Adrenal gland (tissue), 12 donors: Measurements from ENCODE around the gene NPY2R. TPM values are rescaled to one million over a fixed set of nuclear protein-coding genes. Genes with fewer than 3 reads are reported as not detected.

Experiments
- DNase-seq, 7 donors: peaks; one replicate each; pipeline ENCODE4 v3.0.0-alpha.2; 2019 to 2020
- H3K27ac ChIP-seq, 5 donors: fragments of 200-600 bp; sonication (generic) in 4 of 5; 1 replicate in 3 of 5; 2 replicates in 2 of 5; pipeline versions ENCODE4 v1.5.1 to v1.8.0; 2016 to 2020; ENCODE audit warnings: mild to moderate bottlenecking in 1 of 5
- H3K27me3 ChIP-seq: fragments of 200-600 bp; 2 replicates; pipeline ENCODE4 v1.8.0; 2021
- H3K36me3 ChIP-seq, 2 donors: fragments of 200-600 bp; replicated peaks in 1 of 2; 1 replicate in 1 of 2; 2 replicates in 1 of 2; pipeline versions ENCODE4 v1.5.1 to v1.8.0; 2018 to 2022
- H3K4me1 ChIP-seq, 2 donors: fragments of 200-600 bp; replicated peaks in 1 of 2; 1 replicate in 1 of 2; 2 replicates in 1 of 2; pipeline versions ENCODE4 v1.5.1 to v1.8.0; 2018 to 2021
- H3K4me3 ChIP-seq, 4 donors: fragments of 200-600 bp; sonication (generic) in 3 of 4; one replicate each; pipeline ENCODE4 v1.5.1; 2016 to 2018
- H3K9me3 ChIP-seq, 3 donors: fragments of 200-600 bp; sonication (generic) in 1 of 3; replicated peaks in 1 of 3; 1 replicate in 2 of 3; 2 replicates in 1 of 3; pipeline versions ENCODE4 v1.5.1 to v1.8.0; 2016 to 2021
- CTCF ChIP-seq, 6 experiments: fragments of 450-650 bp in 4 of 6; fragments of 200-600 bp in 2 of 6; sonication (generic) in 1 of 6; IDR thresholded peaks; 1 replicate in 5 of 6; 2 replicates in 1 of 6; pipeline versions ENCODE4 v1.5.1 to v1.8.0; 2016 to 2021; ENCODE audit warnings: antibody characterized with exemption in 6 of 6, mild to moderate bottlenecking in 2 of 6, moderate library complexity in 1 of 6
- POLR2A ChIP-seq, 2 donors: fragments of 450-650 bp; IDR thresholded peaks; one replicate each; pipeline ENCODE4 v1.6.1; 2017; ENCODE audit warnings: antibody characterized with exemption in 2 of 2, mild to moderate bottlenecking in 2 of 2, moderate library complexity in 1 of 2
- WGBS, 4 donors: extraction: QIAGEN DNeasy Blood & Tissue Kit in 2 of 4; methylation state at CpG; one replicate each; pipeline versions ENCODE4 v1.1.5 to v1.1.7; 2013 to 2017; 5-methylcytosine and 5-hydroxymethylcytosine counted together
- intact Hi-C, 2 donors: fragments of 100-400 bp; cut with DNase I; formaldehyde crosslinking; loops; one replicate each; pipeline versions ENCODE4 v1.14.1 to v1.15.0; 2022 to 2023
- polyA plus RNA-seq, 3 donors: library from polyadenylated mRNA; stranded (reverse); fragments of 200-250 nt in 2 of 3; fragments of 350-450 nt in 1 of 3; fragmentation: Illumina TruSeq in 1 of 3; extraction: RNeasy Lipid Tissue Mini Kit (QIAGEN cat#74804) in 1 of 3; gene quantifications; one replicate each; pipeline ENCODE4 v1.2.3, GENCODE V29; 2013 to 2014
- total RNA-seq, 9 donors: library from RNA; depleted of rRNA in 4 of 9; stranded (reverse); fragments of >200 nt in 4 of 9; fragments of 120-200 nt in 1 of 9; fragmentation: NEBNext Ultra II Directional in 1 of 9; extraction: Animal tissue kit (Norgen Biotek cat#: 25700) in 1 of 9; gene quantifications; one replicate each; pipeline versions ENCODE4 v1.1.0 to v1.2.4, GENCODE V29; 2013 to 2023
- donor health status: healthy with polysubstance abuse.
- donor health status: Bipolar disorder and iron deficiency.
- donor health status: DM: yes; HTN: yes; CAD: no.
- donor health status: DM: no; HTN: no; CAD: no.
- donor health status: DM: no; HTN: no; CAD: no.
- donor health status: DM: yes; HTN: yes; CAD: no.

Gene NPY2R
- total and polyA plus RNA-seq, 12 donors = 0.03 to 0.55 (median 0.12) TPM; not detected in 8

DNA sequence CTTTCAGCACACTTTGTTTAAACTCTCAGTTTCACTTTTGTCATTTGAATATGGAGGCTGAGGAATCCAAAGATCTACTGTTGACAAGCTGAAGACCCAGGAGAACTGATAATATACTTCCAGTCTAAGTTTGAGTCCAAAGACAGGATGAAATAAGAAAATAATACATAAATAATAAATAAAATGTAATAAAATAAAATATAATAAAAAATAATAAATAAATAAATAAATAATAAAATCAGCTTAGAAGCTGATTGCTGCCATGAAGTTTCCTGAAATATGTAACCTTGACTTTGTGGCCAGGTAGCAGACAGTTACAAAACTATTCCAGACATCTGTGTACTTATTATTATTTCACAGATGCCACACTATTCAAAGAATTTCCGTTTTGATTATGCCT is 55.0 kb downstream of the NPY2R start:
- Histone ChIP-seq H3K27ac (no peak overlapping the region), H3K27me3 (no peaks in the 10 kb centered on the region), H3K9me3 (no peaks in the 10 kb centered on the region), H3K4me3 (no peak overlapping the region), H3K4me1 (no peaks in the 10 kb centered on the region), H3K36me3 (no peaks in the 10 kb centered on the region)
- intact Hi-C loops = no loop called here
- TF ChIP-seq POLR2A (IDR thresholded peaks at IDR 0.05) = no peak
- no peak for TF ChIP-seq CTCF (IDR thresholded peaks at IDR 0.05)
- DNase-seq = no peak
- 66 to 82% (median 68%) methylated on average over 1 of the region's 1 CpG for WGBS, 4 donors

GRCh38 chr4:155265113-155265512 is 56.7 kb downstream of the NPY2R start:
- H3K4me3 ChIP-seq = no peak overlapping the region
- no peak for DNase-seq
- no peak overlapping the region for H3K27ac ChIP-seq
- no peaks in the 10 kb centered on the region for H3K4me1 ChIP-seq
- no peaks in the 10 kb centered on the region for H3K36me3 ChIP-seq
- TF ChIP-seq POLR2A (IDR thresholded peaks at IDR 0.05) (no peak), CTCF (IDR thresholded peaks at IDR 0.05) (no peak)
- no peaks in the 10 kb centered on the region for H3K27me3 ChIP-seq
- intact Hi-C loops = no loop called here
- 48 to 60% (median 55%) methylated on average over 2 of the region's 2 CpGs for WGBS, 4 donors
- no peaks in the 10 kb centered on the region for H3K9me3 ChIP-seq

Other genes starting within 250 kb of the NPY2R start
- 10 to 100 TPM in 2 of 9 donors, 1 to 10 TPM in 7; 3.4 to 14.9 (median 7.3) TPM for gene MAP9, start 168.3 kb downstream of the NPY2R start, total RNA-seq
- gene MAP9, start 168.3 kb downstream of the NPY2R start, polyA plus RNA-seq = 10 to 100 TPM in 2 of 3 donors, 1 to 10 TPM in 1; 8.0 to 15.1 (median 12.8) TPM